Keratinocyte (primary cell): ENCODE data around the gene ADRM1. TPM values are rescaled to one million over a fixed set of nuclear protein-coding genes. Genes with fewer than 3 reads are reported as not detected.

Experiments used
- DNase-seq: peaks from one replicate; pipeline ENCODE4 v3.0.0-alpha.2; 2011; ENCODE audit warnings: low read depth, missing footprints, low spot score
- FAIRE-seq: peaks from 2 replicates; lab custom pipeline; 2011; peaks lifted over from hg19 to GRCh38; lab: Jason Lieb, UNC
- H2AFZ ChIP-seq: 2 replicates; pipeline ENCODE4 v1.6.0; 2012; ENCODE audit warnings: low read length, control low read depth, inconsistent platforms; ENCODE audit not compliant: control insufficient read depth
- H3K27ac ChIP-seq: 2 replicates; pipeline ENCODE4 v1.5.1; 2011; ENCODE audit warnings: low read length; ENCODE audit not compliant: control insufficient read depth, insufficient read depth
- H3K27me3 ChIP-seq: 3 replicates; pipeline ENCODE4 v1.6.0; 2011; ENCODE audit warnings: low read length; ENCODE audit not compliant: control insufficient read depth, insufficient read depth; ENCODE audit errors: extremely low read depth
- H3K36me3 ChIP-seq, 2 experiments: 2 replicates in 1 of 2; 3 replicates in 1 of 2; pipeline ENCODE4 v1.5.1; 2011; ENCODE audit warnings: low read length in 2 of 2, mild to moderate bottlenecking in 1 of 2; ENCODE audit not compliant: control insufficient read depth in 2 of 2, insufficient read depth in 2 of 2; ENCODE audit errors: extremely low read depth in 1 of 2
- H3K4me1 ChIP-seq: 3 replicates; pipeline ENCODE4 v1.5.1; 2011; ENCODE audit warnings: low read length; ENCODE audit not compliant: control insufficient read depth, insufficient read depth; ENCODE audit errors: extremely low read depth
- H3K4me2 ChIP-seq: 3 replicates; pipeline ENCODE4 v1.6.0; 2011; ENCODE audit warnings: low read depth, low read length; ENCODE audit not compliant: control insufficient read depth, insufficient read depth; ENCODE audit errors: extremely low read depth
- H3K4me3 ChIP-seq, 3 experiments: fragments of 200-600 bp in 1 of 3; sonication (generic) in 1 of 3; 2 replicates in 2 of 3; 3 replicates in 1 of 3; pipeline ENCODE4 v1.5.1; 2011 to 2016; ENCODE audit warnings: low read length in 3 of 3, mild to moderate bottlenecking in 3 of 3, control low read depth in 2 of 3, inconsistent platforms in 1 of 3, low read depth in 1 of 3, mixed read lengths in 1 of 3, mixed run types in 1 of 3, moderate library complexity in 1 of 3; ENCODE audit not compliant: control insufficient read depth in 2 of 3, insufficient read depth in 2 of 3; ENCODE audit errors: extremely low read depth in 1 of 3
- H3K79me2 ChIP-seq: 2 replicates; pipeline ENCODE4 v1.6.0; 2012; ENCODE audit warnings: low read length; ENCODE audit not compliant: control insufficient read depth, insufficient read depth
- H3K9ac ChIP-seq: 3 replicates; pipeline ENCODE4 v1.6.0; 2011; ENCODE audit warnings: low read length; ENCODE audit not compliant: control insufficient read depth, insufficient read depth; ENCODE audit errors: extremely low read depth
- H3K9me1 ChIP-seq: 3 replicates; pipeline ENCODE4 v1.6.0; 2011; ENCODE audit warnings: low read length; ENCODE audit not compliant: control insufficient read depth, insufficient read depth; ENCODE audit errors: extremely low read depth
- H3K9me3 ChIP-seq: 2 replicates; pipeline ENCODE4 v1.5.1; 2012; ENCODE audit warnings: low read depth, low read length; ENCODE audit not compliant: control insufficient read depth
- H4K20me1 ChIP-seq: 3 replicates; pipeline ENCODE4 v1.6.0; 2011; ENCODE audit warnings: low read length; ENCODE audit not compliant: control insufficient read depth, insufficient read depth; ENCODE audit errors: extremely low read depth
- CTCF ChIP-seq, 3 experiments: IDR thresholded peaks in 1 of 3; conservative IDR thresholded peaks in 1 of 3; optimal IDR thresholded peaks in 1 of 3; 2 replicates in 2 of 3; 3 replicates in 1 of 3; pipeline versions ENCODE3 to v1.5.1; 2011; ENCODE audit warnings: low read length in 3 of 3, mild to moderate bottlenecking in 3 of 3, moderate library complexity in 2 of 3, control low read depth in 1 of 3, inconsistent platforms in 1 of 3; ENCODE audit not compliant: insufficient read depth in 2 of 3; ENCODE audit errors: extremely low read depth in 1 of 3
- EZH2 ChIP-seq: IDR thresholded peaks from one replicate; pipeline ENCODE4 v1.6.1; 2012; ENCODE audit warnings: inconsistent platforms, mild to moderate bottlenecking, low read length, moderate library complexity
- dilution Hi-C: fragments of 300-500 bp; cut with MboI; formaldehyde crosslinking; loops from one replicate; pipeline ENCODE4 v1.7.0; 2020; ENCODE audit warnings: low sequenced_read_pairs; ENCODE audit not compliant: extremely low pct_ligation_motif_present
- polyA plus RNA-seq, 5 experiments: library from polyadenylated mRNA; depleted of rRNA in 3 of 5; stranded (reverse) in 3 of 5; stranded (forward) in 1 of 5; unstranded in 1 of 5; fragments of >200 nt; gene quantifications; 1 replicate in 1 of 5; 2 replicates in 3 of 5; 3 replicates in 1 of 5; pipeline versions ENCODE4 v1.2.1 to v1.2.3, GENCODE V29; 2011 to 2012; ENCODE audit warnings: missing spikeins in 2 of 5, low read depth in 1 of 5, low replicate concordance in 1 of 5

Gene ADRM1
- polyA plus RNA-seq, 1 donor (not counting 4 experiments of a cell fraction or from before 2014, with no cell fraction given) = 91.4 TPM

GRCh38 chr20:62357681-62358080, 54.9 kb downstream of the ADRM1 start:
- peaks cover 66% of the 10 kb centered on the region for H3K79me2 ChIP-seq
- DNase-seq = no peak

More at GRCh38 chr20:62357681-62358080, 54.9 kb downstream of the ADRM1 start:
- Histone ChIP-seq H3K4me2 (no peak overlapping the region), H3K27ac (no peak overlapping the region), H3K4me1 (peaks cover 83% of the 10 kb centered on the region), H3K9me3 (no peaks in the 10 kb centered on the region), H4K20me1 (peaks cover 20% of the 10 kb centered on the region), H3K27me3 (no peaks in the 10 kb centered on the region), H3K36me3 (peaks cover 10 to 18% of the 10 kb centered on the region in 2 experiments), H3K4me3 (no peak overlapping the region), H3K9ac (no peak overlapping the region), H3K9me1 (no peaks in the 10 kb centered on the region), H2AFZ (no peak overlapping the region)
- dilution Hi-C loops = no loop called here
- no peak for TF ChIP-seq CTCF (optimal IDR thresholded peaks at IDR 0.05 in 1 of 3, IDR thresholded peaks at IDR 0.05 in 1 of 3, conservative IDR thresholded peaks at IDR 0.05 in 1 of 3; ENCODE audit: extremely low read depth in 1 of 3, insufficient read depth in 2 of 3, low read length in 3 of 3)
- no peak for TF ChIP-seq EZH2
- FAIRE-seq = no peak

Other genes with a start within 250 kb of the ADRM1 start
- gene TAF4, start 237.1 kb upstream of the ADRM1 start, polyA plus RNA-seq = 2.0 to 4.4 TPM (median 3.3 TPM) in 3 replicates
- 19.9 to 21.7 TPM (median 20.0 TPM) in 3 replicates for gene LSM14B, start 180.5 kb upstream of the ADRM1 start, polyA plus RNA-seq
- 383 to 439 TPM (median 412 TPM) in 3 replicates for gene PSMA7, start 159.6 kb upstream of the ADRM1 start, polyA plus RNA-seq
- gene SS18L1, start 159.2 kb upstream of the ADRM1 start, polyA plus RNA-seq = 5.0 to 13.6 TPM (median 9.4 TPM) in 3 replicates
- gene MTG2, start 120.0 kb upstream of the ADRM1 start, polyA plus RNA-seq = 24.7 to 31.4 TPM (median 29.5 TPM) in 3 replicates
- not detected in 3 replicates for gene HRH3, start 82.7 kb upstream of the ADRM1 start, polyA plus RNA-seq
- gene OSBPL2, start 64.5 kb upstream of the ADRM1 start, polyA plus RNA-seq = 15.9 to 21.4 TPM (median 16.9 TPM) in 3 replicates
- gene LAMA5, start 64.3 kb downstream of the ADRM1 start, polyA plus RNA-seq = 6.9 to 17.9 TPM (median 8.7 TPM) in 3 replicates
- gene RPS21, start 84.1 kb downstream of the ADRM1 start, polyA plus RNA-seq = 2,971 to 5,490 TPM (median 3,874 TPM) in 3 replicates
- gene CABLES2, start 104.3 kb downstream of the ADRM1 start, polyA plus RNA-seq = 1.9 to 4.6 TPM (median 2.2 TPM) in 3 replicates
- gene RBBP8NL, start 124.5 kb downstream of the ADRM1 start, polyA plus RNA-seq = 0.05 to 0.26 TPM (median 0.13 TPM) in 3 replicates
- gene GATA5, start 173.0 kb downstream of the ADRM1 start, polyA plus RNA-seq = not detected in 3 replicates